Heart left ventricle (tissue), 16 donors: ENCODE data around the gene COL6A2. TPM values are rescaled to one million over a fixed set of nuclear protein-coding genes. Genes with fewer than 3 reads are reported as not detected.
A peak's percentile ranks its signal among the peaks of the same experiment; 100 is the strongest.
"Not testable (repeated sequence)": the region's sequence is repeated elsewhere in the genome, so short reads cannot be mapped to it uniquely, and the experiment has no call there.

Experiments used
- ATAC-seq, 4 donors: fragments of 200-7000 bp; cut with Tn5 transposase; one replicate each; pipeline ENCODE4 v1.9.1; 2020 to 2022; ENCODE audit warnings: moderate library complexity in 4 of 4, mild to moderate bottlenecking in 3 of 4, moderate number of reproducible peaks in 1 of 4
- DNase-seq, 5 donors: peaks; one replicate each; pipeline ENCODE4 v3.0.0-alpha.2; 2020
- H3K27ac ChIP-seq, 12 donors: fragments of 200-600 bp; sonication (generic) in 4 of 12; one replicate each; pipeline versions ENCODE4 v1.5.0 to v1.8.0; 2016 to 2022; ENCODE audit warnings: mild to moderate bottlenecking in 2 of 12
- H3K27me3 ChIP-seq, 9 donors: fragments of 200-600 bp; sonication (generic) in 2 of 9; one replicate each; pipeline versions ENCODE4 v1.5.1 to v1.8.0; 2016 to 2022; ENCODE audit warnings: mild to moderate bottlenecking in 3 of 9
- H3K36me3 ChIP-seq, 9 donors: fragments of 200-600 bp; sonication (generic) in 2 of 9; one replicate each; pipeline versions ENCODE4 v1.5.0 to v1.8.0; 2018 to 2022; ENCODE audit warnings: mild to moderate bottlenecking in 2 of 9
- H3K4me1 ChIP-seq, 12 donors: fragments of 200-600 bp; sonication (generic) in 4 of 12; one replicate each; pipeline versions ENCODE4 v1.5.0 to v1.8.0; 2016 to 2022; ENCODE audit warnings: mild to moderate bottlenecking in 3 of 12
- H3K4me3 ChIP-seq, 12 donors: fragments of 200-600 bp; sonication (generic) in 4 of 12; one replicate each; pipeline versions ENCODE4 v1.5.0 to v1.8.0; 2017 to 2022; ENCODE audit warnings: mild to moderate bottlenecking in 9 of 12, moderate library complexity in 4 of 12
- H3K9me3 ChIP-seq, 12 donors: fragments of 200-600 bp; sonication (generic) in 4 of 12; one replicate each; pipeline versions ENCODE4 v1.5.0 to v1.8.0; 2016 to 2022; ENCODE audit warnings: mild to moderate bottlenecking in 1 of 12
- POLR2A ChIP-seq, 2 donors: fragments of 450-650 bp; IDR thresholded peaks; one replicate each; pipeline ENCODE4 v1.6.1; 2017; ENCODE audit warnings: antibody characterized with exemption in 2 of 2, mild to moderate bottlenecking in 2 of 2, moderate library complexity in 2 of 2
- WGBS, 4 donors: extraction: QIAGEN DNeasy Blood & Tissue Kit in 2 of 4; methylation state at CpG; one replicate each; pipeline versions ENCODE4 v1.1.5 to v1.1.7; 2013 to 2018; 5-methylcytosine and 5-hydroxymethylcytosine counted together
- intact Hi-C, 10 donors: fragments of 100-400 bp; cut with DNase I; formaldehyde crosslinking; loops; one replicate each; pipeline versions ENCODE4 v1.11.1 to v1.14.2; 2022
- polyA plus RNA-seq, 2 donors: library from polyadenylated mRNA; stranded (reverse); fragments of 200-250 nt; gene quantifications; one replicate each; pipeline ENCODE4 v1.2.3, GENCODE V29; 2013
- total RNA-seq, 9 donors: library from RNA; depleted of rRNA in 2 of 9; stranded (reverse); fragments of >200 nt in 2 of 9; fragmentation: NEBNext Ultra II Directional in 3 of 9; extraction: Animal tissue kit (Norgen Biotek cat#: 25700) in 3 of 9; gene quantifications; one replicate each; pipeline versions ENCODE4 v1.1.0 to v1.2.4, GENCODE V29; 2016 to 2023
- TF ChIP-seq, protein P1 (sequence below), 12 donors: fragments of 200-600 bp; sonication (generic) in 4 of 12; IDR thresholded peaks; one replicate each; pipeline versions ENCODE4 v1.5.0 to v1.8.0; 2018 to 2022; ENCODE audit warnings: antibody characterized with exemption in 12 of 12, mild to moderate bottlenecking in 5 of 12
- donor health status: ischemic (EF 13 %, LVEDD 7.1; RV severe dilation, severe dysfunction).
- donor health status: healthy with polysubstance abuse.
- donor health status: DM: no; HTN: yes; CAD: no.
- donor health status: DM: no; HTN: no; CAD: no.
- donor health status: ischemic (EF 25% LVEDD 6.9; RV normal size, moderate dysfunction).
- donor health status: ischemic (EF 25% LVEDD 5.7; RV mildly dilated, moderate dysfunction).
- donor health status: healthy.
- donor health status: DM: yes; HTN: yes; CAD: no.
- donor health status: ischemic (EF 35%, LVEDD 5.7; RV mildly dilated, moderate dysfunction).
- donor health status: nonischemic (EF 11% LVEDD 7.7; RV severe dilation, severe dysfunction).
- donor health status: DM: yes; HTN: yes; CAD: no.
- donor health status: PGD.
- donor health status: ischemic (EF 29% LVEDD 5.4; RV normal size, mild dysfunction).
- donor health status: nonischemic (EF 23%, LVEDD 6.1; RV moderate dilation, normal function).

The COL6A2 gene
- total and polyA plus RNA-seq, 11 donors, result 118 to 484 (median 158) TPM

DNA sequence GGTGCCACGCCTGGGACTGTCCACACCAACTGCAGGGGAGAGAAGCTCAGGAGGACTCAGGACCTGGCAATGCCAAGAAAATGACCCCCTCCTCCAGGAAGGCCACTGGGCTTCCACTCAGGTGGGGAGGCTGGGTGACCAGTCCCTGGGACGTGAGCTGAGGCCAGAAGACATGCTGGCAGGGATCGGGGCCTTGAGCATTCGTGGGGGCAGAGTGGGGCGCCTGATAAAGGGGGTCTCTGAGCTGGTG lies 15.3 kb upstream of the COL6A2 start:
- intact Hi-C loops, result no loop called here
- peak in 1 of 5 donors; percentile 51 for DNase-seq
- Histone ChIP-seq H3K27me3 (no peaks in the 10 kb centered on the region), H3K36me3 (no peaks in the 10 kb centered on the region), H3K4me1 (peaks cover 3 to 28% (median 20%) of the 10 kb centered on the region in 12 donors), H3K9me3 (peaks cover 0 to 19% (median 2%) of the 10 kb centered on the region in 12 donors), H3K4me3 (no peak overlapping the region), H3K27ac (no peak overlapping the region)
- WGBS, 4 donors, result 91 to 94% (median 92%) methylated on average over 4 to 5 of the region's 5 CpGs
- TF ChIP-seq, protein P1, sequence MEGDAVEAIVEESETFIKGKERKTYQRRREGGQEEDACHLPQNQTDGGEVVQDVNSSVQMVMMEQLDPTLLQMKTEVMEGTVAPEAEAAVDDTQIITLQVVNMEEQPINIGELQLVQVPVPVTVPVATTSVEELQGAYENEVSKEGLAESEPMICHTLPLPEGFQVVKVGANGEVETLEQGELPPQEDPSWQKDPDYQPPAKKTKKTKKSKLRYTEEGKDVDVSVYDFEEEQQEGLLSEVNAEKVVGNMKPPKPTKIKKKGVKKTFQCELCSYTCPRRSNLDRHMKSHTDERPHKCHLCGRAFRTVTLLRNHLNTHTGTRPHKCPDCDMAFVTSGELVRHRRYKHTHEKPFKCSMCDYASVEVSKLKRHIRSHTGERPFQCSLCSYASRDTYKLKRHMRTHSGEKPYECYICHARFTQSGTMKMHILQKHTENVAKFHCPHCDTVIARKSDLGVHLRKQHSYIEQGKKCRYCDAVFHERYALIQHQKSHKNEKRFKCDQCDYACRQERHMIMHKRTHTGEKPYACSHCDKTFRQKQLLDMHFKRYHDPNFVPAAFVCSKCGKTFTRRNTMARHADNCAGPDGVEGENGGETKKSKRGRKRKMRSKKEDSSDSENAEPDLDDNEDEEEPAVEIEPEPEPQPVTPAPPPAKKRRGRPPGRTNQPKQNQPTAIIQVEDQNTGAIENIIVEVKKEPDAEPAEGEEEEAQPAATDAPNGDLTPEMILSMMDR (IDR thresholded peaks at IDR 0.05), result no peak
- TF ChIP-seq POLR2A (IDR thresholded peaks at IDR 0.05), result no peak
- ATAC-seq, result no peak

DNA sequence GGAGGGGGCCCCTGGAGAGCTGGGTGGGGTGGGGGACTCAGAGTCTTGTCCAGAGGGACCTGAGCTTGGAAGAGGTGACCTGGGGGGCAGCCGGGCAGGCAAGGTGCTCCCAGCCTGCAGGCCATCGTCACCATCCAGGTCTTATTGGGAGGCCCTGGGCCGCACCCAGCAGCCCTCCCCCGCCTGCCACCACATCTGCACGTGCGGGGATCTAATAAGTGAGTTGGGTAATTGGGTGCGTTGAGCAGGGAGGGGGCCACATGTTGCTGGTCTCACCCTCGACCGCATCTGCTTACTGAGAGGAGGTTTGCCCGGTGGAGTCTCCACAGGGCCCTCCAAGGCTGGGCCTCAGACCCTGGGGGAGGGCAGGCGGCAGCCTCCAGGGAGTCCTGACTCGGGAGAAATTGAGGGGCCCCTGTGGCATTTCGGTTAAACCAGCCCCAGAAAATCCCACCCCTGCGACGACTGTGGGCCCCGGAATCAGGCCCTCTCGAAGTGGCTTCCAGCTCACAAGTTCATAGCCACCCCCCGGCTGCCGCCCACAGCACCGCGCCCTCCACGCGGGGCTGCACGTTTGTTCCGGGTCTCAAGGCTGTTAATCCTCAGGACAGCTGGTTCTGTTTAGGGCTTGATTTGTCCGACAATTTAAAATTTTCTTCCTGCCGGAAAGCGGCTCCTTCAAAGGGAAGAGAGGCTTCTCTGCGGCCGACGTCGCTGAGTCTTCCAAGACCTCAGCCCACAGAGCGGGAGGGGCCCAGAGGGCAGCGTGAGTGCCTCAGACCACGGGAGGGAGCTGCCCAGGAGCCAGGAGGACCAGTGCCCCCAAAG lies 14.7 kb upstream of the COL6A2 start:
- Histone ChIP-seq H3K4me1 (peaks cover 3 to 28% (median 20%) of the 10 kb centered on the region in 12 donors), H3K27ac (peak overlapping the region in 1 of 12 donors; percentile 37), H3K36me3 (no peaks in the 10 kb centered on the region), H3K9me3 (peaks cover 0 to 25% (median 7%) of the 10 kb centered on the region in 12 donors), H3K27me3 (no peaks in the 10 kb centered on the region), H3K4me3 (no peak overlapping the region)
- DNase-seq (peak in 2 of 5 donors; percentile 14 to 55), ATAC-seq (no peak)
- 76 to 82% (median 79%) methylated on average over 29 to 35 of the region's 35 CpGs for WGBS, 4 donors
- intact Hi-C loops, result no loop called here
- TF ChIP-seq POLR2A (IDR thresholded peaks at IDR 0.05), result no peak
- TF ChIP-seq, protein P1 (IDR thresholded peaks at IDR 0.05), result no peak

DNA sequence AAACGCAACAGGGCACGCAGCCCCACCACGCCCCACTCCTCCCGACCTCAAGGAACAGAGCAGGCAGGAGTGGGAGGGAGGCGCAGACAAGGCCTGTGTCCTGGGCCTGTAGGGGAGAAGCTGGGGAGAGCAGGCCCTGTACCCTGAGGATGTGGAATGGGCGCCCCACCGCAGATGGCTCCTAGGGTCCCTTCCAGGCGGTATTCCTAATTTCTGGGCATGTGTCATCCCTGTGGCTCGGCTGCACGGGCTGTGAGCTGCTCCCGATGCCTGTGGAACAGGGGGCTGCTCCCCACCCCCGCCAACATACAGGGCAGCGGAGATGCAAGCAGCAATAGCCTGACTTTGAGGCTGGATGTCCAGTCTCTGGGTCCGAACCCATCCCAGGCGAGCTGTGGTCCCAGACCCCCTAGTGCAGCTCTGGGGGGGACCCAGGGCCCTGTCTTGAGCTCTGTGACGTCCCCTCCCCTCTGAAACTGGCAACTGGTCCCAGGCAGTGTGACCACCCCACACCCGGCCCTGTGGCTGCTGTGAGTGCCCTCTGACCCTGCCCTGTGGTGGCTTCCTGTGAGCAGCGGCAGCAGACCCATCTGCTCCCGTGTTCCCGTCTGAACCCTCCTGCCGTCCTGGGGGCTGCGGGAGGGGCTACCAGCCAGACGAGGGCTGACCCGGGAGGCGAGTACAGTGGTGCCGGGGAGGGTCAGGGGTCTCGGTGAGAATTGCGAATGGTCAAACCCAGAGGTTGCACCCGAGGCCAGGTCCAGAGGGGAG lies 13.9 kb upstream of the COL6A2 start:
- TF ChIP-seq, protein P1 (IDR thresholded peaks at IDR 0.05), result no peak
- TF ChIP-seq POLR2A (IDR thresholded peaks at IDR 0.05), result no peak
- Histone ChIP-seq H3K36me3 (no peaks in the 10 kb centered on the region), H3K9me3 (peaks cover 0 to 30% (median 10%) of the 10 kb centered on the region in 12 donors), H3K4me3 (no peak overlapping the region), H3K4me1 (peaks cover 3 to 22% (median 17%) of the 10 kb centered on the region in 12 donors), H3K27ac (peak overlapping the region in 1 of 12 donors; percentile 37), H3K27me3 (no peaks in the 10 kb centered on the region)
- DNase-seq (peak in 2 of 5 donors; percentile 27 to 60), ATAC-seq (no peak)
- WGBS, 4 donors, result 84 to 88% (median 85%) methylated on average over 17 to 29 of the region's 29 CpGs
- intact Hi-C loops, result no loop called here

DNA sequence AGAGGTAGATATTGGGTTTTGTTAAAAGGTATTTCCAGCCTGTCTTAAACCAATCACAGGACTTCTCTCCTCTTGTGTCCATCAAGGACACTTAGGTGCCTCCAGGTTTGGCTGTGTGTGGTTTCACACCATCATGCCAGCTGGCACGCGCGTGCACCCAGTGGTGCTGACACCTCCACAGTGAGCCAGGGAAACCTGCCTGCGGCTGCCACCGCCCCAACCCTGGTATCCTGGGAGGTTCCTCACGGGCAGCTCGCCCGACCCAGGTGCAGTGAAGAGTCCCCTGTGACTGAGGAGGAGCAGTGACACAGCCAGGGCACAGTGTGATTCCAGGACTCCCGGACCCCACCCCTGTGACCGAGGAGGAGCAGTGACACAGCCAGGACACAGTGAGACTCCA lies 13.2 kb upstream of the COL6A2 start:
- Histone ChIP-seq H3K36me3 (no peaks in the 10 kb centered on the region), H3K27me3 (no peaks in the 10 kb centered on the region), H3K27ac (no peak overlapping the region), H3K9me3 (peaks cover 0 to 32% (median 10%) of the 10 kb centered on the region in 12 donors), H3K4me1 (peaks cover 3 to 15% (median 11%) of the 10 kb centered on the region in 12 donors), H3K4me3 (no peak overlapping the region)
- ATAC-seq (no peak), DNase-seq (peak in 2 of 5 donors; percentile 34 to 54)
- intact Hi-C loops, result no loop called here
- 79 to 86% (median 83%) methylated on average over 2 to 10 of the region's 10 CpGs for WGBS, 4 donors
- TF ChIP-seq, protein P1 (IDR thresholded peaks at IDR 0.05), result no peak
- no peak for TF ChIP-seq POLR2A (IDR thresholded peaks at IDR 0.05)

DNA sequence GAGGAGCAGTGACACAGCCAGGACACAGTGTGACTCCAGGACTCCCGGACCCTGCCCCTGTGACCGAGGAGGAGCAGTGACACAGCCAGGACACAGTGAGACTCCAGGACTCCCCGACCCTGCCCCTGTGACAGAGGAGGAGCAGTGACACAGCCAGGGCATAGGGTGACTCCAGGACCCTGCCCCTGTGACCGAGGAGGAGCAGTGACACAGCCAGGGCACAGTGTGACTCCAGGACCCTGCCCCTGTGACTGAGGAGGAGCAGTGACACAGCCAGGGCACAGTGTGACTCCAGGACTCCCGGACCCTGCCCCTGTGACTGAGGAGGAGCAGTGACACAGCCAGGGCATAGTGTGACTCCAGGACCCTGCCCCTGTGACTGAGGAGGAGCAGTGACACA lies 12.7 kb upstream of the COL6A2 start:
- H3K4me3 ChIP-seq, H3K27ac ChIP-seq, intact Hi-C loops, DNase-seq, ATAC-seq, H3K27me3 ChIP-seq, H3K36me3 ChIP-seq, H3K4me1 ChIP-seq: not testable (repeated sequence)
- WGBS, 4 donors, result 42 to 82% (median 78%) methylated on average over 2 to 5 of the region's 5 CpGs
- peaks cover 0 to 32% (median 10%) of the 10 kb centered on the region in 12 donors for H3K9me3 ChIP-seq
